GM12875 (cell line): ENCODE measurements around the gene ADAMTS18.

Experiments used
- H3K4me3 ChIP-seq: one replicate; pipeline ENCODE4 v1.5.1; 2011; ENCODE audit warnings: low read depth, low read length, control low read depth
- TF ChIP-seq, protein P1 (sequence below): IDR thresholded peaks from 2 replicates; pipeline ENCODE4 v1.5.1; 2011; ENCODE audit warnings: low read depth, mild to moderate bottlenecking, control low read depth, inconsistent platforms, low read length, moderate library complexity, borderline replicate concordance; ENCODE audit not compliant: insufficient read depth

Gene ADAMTS18

DNA sequence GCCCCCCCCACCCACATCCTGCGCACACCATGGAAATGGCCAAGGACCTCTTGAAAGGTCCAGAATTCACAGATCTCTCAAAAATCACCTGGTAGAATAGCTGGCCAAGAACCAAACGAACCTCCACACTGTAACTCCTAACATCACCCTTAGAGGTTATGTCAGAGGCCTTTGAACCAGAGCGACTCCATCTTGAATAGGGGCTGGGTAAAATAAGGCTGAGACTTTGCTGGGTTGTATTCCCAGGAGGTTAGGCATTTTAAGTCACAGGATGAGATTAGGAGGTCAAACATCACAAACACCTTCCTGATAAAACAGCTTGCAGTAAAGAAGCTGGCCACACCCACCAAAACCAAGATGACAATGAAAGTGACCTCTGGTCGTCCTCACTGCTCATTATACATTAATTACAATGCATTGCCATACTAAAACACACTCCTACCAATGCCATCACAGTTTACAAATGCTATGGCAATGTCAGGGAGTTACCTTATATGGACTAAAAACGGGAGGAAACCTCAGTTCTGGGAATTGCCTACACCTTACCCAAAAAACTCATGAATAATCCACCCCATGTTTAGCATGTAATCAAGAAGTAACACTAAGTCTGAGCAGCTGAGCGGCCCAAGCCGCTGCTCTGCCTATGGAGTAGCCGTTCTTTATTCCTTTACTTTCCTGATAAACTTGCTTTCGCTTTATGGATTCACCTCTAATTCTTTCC, 200.9 kb downstream of the ADAMTS18 start:
- H3K4me3 ChIP-seq, result no peak overlapping the region
- TF ChIP-seq, protein P1, sequence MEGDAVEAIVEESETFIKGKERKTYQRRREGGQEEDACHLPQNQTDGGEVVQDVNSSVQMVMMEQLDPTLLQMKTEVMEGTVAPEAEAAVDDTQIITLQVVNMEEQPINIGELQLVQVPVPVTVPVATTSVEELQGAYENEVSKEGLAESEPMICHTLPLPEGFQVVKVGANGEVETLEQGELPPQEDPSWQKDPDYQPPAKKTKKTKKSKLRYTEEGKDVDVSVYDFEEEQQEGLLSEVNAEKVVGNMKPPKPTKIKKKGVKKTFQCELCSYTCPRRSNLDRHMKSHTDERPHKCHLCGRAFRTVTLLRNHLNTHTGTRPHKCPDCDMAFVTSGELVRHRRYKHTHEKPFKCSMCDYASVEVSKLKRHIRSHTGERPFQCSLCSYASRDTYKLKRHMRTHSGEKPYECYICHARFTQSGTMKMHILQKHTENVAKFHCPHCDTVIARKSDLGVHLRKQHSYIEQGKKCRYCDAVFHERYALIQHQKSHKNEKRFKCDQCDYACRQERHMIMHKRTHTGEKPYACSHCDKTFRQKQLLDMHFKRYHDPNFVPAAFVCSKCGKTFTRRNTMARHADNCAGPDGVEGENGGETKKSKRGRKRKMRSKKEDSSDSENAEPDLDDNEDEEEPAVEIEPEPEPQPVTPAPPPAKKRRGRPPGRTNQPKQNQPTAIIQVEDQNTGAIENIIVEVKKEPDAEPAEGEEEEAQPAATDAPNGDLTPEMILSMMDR, result no peak
